GM19452 (cell line): Measurements from ENCODE around the gene ABRACL.

Experiments used
- ATAC-seq: cut with Tn5 transposase; IDR thresholded peaks from one replicate; pipeline ENCODE4 v1.9.1; 2021; ENCODE audit not compliant: unreplicated experiment

The ABRACL gene

GRCh38 chr6:139051396-139052060 lies 23.0 kb downstream of the ABRACL start:
- no peak for ATAC-seq

DNA sequence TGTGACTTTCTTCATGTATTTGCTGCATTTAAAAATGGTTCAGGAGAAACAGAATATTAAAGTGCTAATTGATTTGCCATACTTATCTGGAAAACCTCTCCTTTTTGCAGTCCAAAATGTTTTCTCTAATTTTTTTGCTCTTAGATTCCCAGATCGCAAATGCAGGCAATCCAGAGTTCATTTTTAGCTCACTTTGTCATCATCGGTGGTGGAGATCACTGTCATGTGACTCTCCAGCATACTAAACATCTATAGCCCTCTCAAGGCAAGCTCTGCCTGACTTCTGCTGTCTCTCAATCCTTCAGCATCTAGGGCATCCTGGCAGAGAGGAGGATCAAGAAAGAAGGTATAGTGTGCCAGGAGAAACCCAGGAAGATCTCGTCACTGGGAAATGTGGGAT lies 24.8 kb downstream of the ABRACL start:
- ATAC-seq, result no peak

DNA sequence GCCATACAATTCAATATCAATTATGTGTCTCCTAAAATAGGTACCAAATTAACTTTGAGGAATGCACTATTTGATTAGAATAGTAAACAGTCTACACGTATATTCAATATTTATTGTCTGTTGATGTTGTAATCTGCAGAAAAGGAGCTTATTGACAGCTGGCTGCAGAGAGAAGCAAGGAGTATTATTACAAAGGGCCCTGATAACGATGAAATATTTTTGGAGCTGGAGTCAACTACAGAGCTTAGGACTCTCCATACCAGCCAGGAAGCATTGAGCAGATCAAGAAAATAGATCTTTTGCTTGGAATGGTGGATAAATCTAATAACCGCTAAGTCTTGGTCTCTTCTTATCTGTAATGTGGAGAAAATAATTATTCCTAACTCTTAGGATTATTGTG lies 25.5 kb downstream of the ABRACL start:
- no peak for ATAC-seq

DNA sequence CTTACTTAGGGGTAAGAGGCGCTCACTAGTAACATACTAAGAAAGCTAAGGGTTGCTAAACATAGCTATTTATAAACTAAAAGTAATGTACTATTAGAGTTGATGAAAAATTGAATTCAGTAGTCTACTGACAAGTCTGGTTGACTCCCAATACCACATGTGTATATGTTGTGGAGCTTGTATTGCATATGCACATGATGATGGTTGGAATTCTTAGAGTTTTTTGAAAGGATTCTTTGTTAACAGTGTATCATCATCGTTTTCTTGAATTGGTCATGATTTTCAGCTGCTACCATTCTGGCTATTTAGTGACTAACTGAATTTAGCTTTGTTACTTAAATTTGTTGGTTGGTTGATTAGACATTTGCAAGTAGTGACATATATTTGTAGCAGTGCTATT lies 27.2 kb downstream of the ABRACL start:
- ATAC-seq, result no peak

- ATAC-seq, result no peak
Measured at GRCh38 chr6:139058029-139058428, 29.5 kb downstream of the ABRACL start.

DNA sequence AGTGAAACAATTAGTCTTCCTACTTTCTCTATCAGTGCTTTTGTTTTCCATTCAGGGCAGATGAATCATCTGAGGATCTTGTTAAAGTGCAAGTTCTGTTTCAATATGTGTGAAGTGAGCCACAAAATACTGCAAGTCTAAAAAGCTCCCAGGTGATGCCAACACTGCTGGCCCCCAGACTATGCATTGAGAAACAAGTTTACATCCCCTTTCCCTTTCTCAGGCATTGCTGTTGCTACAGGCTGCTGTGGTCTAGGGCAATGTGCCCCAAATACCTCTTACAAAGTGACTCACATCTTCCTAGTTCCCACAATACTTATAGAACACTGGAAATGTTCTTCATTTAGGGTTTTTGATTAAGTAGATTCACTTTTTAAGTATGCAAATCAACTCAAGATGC lies 31.8 kb downstream of the ABRACL start:
- ATAC-seq, result no peak

DNA sequence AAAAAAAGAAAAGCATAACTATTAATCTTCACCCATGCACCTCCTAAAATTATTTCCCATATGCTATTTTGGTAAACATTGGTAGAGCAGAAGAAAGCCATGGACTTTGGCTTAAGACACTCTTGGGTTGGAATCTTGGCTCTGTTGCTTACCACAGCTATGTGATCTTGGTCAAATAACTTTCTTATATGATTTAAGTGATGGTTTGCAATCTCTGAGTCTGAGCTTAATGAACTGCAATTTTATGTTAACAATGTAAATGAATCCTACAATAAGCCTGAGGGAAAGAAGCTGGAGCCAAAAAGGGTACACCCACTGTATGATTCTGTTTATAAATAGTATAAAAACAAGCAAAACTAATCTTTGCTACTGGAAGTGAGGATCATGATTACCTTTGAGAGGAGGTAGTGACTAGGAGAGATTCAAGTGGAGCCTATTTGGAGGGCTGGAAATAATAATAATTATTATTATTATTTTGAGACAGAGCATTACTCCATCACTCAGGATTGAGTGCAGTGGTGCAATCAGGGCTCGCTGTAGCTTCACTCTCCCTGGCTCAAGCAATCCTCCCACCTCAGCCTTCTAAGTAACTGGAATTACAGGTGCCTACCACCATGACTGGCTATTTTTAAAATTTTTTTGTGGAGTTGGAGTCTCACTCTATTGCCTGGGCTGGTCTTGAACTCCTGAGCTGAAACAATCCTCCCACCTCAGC lies 34.5 kb downstream of the ABRACL start:
- no peak for ATAC-seq

DNA sequence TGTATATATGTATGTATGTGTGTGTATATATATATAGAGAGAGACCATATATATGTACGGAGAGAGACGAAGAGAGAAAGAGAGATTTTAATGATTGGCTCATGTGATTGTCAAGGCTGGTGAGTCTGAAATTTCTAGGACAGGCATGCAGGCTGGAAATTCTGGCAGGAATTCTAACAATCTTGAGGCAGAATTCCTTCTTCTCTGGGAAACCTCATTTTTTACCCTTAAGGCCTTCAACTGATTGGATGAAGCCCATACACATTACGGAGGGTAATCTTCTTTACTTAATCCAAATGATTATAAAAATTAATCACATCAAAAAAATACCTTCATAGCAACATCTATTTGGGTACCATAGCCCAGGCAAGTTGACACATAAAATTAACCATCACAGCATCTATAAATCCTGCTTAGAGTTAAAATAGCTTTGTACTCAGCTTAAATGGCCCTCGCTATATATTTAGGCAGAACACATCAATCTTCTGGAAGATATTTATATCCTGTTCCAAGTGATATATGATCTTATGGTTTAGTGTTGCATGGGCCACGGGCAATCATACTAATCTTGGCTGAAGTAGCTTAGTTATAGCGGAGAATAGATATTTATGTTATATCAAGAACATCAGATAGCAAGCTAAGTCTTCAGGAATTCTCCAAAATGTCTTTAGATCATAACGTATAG lies 36.6 kb downstream of the ABRACL start:
- ATAC-seq, result no peak

DNA sequence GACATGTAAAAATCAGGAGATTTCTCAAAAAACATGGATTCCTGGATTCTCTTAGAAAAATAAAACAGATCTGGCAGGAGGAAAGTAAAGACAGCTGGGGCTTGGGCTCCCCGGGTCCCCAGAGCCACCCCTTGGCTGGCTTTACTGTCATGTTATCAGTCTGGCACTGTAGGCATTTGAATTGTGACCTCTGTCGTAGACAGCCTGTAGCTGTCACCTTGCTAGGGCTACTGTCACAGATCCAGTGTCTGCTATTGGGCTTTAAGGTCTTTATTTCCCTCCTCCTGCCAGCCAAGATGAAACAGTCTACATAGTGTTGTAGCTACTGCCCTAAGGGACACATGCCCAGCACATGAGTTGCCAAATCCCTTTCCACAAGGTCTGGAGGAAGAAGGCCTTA lies 37.5 kb downstream of the ABRACL start:
- no peak for ATAC-seq

DNA sequence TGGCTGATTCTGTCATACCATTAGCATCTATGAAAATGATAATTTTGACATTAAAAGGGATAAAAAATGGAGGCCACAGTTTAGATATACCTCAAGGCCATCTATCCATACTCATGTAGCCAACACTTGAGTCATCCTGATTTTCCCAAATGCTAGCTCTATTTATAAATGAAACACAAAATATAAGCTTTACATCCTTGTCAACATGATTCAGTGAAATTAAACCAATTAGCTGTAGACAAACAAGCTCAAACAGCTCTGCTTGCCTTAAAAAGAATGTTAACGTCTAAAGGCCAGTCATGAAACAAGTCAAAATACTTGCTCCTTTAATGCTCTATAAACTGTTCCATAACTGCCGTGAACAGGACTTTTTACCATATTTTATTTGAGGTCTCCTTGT lies 40.3 kb downstream of the ABRACL start:
- no peak for ATAC-seq

DNA sequence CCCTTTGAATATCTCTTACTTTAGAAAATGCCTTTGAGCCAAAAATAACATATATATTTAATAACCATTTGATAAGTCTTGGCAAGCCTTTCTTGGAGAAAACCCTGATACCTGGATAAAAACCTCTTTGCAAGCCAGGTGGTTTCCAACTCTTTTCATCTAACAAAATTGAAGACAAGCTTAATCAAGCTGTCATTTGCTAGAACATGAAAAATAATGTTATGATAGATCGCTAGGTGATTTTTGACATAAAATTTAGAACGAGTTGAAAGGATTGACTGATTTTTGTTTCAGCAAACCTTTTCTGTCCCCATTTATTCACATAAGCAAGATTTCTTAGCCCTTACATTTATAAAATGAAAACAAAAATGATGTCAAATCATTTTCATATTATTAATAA lies 44.6 kb downstream of the ABRACL start:
- no peak for ATAC-seq

DNA sequence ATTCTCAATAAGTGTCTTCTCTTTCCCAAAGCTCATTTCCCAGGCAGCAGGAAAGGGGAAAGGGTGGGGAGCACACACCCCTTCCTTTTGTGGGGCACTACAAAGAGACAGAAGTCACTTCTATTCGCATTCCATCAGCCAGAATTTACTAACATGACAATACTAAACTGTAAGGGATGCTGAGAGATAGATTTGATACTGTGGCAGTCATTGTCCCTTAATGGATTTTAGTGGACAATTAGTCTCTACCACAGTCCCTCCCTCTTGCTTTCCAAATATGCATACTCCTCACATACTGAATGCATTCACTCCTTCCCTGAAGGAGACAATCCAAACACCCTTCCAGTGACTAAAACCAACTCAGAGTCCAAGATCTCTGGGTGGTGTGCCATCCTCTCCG lies 50.5 kb downstream of the ABRACL start:
- no peak for ATAC-seq

DNA sequence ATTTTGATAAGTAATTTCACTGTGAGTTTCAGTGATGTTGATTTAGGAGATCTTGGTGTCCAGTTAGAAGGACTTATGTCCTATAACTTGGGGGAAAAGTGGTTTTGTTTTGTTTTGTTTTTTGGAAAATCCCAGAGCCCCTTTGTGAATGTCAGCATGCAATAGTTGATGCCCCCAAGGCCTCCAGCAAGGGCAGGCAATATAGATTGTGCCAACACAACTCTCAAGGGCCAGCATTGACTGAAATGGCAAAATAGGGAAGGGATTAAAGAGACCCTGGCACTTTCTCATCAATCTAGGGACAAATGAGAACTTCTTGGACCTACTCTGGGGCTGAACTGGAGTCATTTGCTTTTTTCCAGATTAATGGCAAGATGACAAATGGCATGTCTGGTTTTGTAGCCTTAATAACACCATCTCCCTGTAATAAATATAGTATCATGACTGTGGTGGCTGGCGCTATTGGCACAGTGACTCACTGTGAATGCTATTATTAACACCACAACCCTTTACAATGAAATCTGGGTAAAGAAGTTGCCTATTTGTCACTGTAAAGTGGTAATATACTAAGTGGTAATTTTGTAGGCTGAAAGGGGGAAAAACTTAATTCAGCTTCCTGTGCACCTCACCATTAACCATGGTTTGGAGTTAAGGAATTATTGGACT lies 51.8 kb downstream of the ABRACL start:
- ATAC-seq, result no peak

DNA sequence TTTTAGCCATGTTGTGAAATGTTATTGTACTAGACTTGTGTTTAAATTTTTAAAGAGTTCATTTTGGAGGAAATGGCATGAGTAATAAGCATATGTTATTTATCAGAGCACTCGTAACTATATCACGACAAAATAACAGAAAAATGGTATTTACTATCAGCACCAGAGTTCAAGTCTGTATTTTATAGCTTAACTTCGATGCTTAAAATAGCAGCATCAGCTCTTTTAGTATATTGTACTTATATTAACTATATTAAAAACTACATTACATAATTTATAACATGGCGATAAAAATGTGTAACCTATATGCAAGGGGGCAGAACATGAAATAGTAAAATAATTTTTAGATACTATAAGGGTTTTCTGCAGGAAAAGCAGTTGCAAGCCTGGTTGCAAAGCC lies 52.9 kb downstream of the ABRACL start:
- ATAC-seq, result no peak

GRCh38 chr6:139082370-139082769 lies 53.8 kb downstream of the ABRACL start:
- no peak for ATAC-seq

- no peak for ATAC-seq
Measured at GRCh38 chr6:139091826-139092225, 63.3 kb downstream of the ABRACL start.
